ENCODE measurements around the gene RUNX3. TPM values are rescaled to one million over a fixed set of nuclear protein-coding genes. Genes with fewer than 3 reads are reported as not detected.

Gene RUNX3
- total and polyA plus RNA-seq, 2 donors from 2014 or later = 0.47 to 7.9 TPM

DNA sequence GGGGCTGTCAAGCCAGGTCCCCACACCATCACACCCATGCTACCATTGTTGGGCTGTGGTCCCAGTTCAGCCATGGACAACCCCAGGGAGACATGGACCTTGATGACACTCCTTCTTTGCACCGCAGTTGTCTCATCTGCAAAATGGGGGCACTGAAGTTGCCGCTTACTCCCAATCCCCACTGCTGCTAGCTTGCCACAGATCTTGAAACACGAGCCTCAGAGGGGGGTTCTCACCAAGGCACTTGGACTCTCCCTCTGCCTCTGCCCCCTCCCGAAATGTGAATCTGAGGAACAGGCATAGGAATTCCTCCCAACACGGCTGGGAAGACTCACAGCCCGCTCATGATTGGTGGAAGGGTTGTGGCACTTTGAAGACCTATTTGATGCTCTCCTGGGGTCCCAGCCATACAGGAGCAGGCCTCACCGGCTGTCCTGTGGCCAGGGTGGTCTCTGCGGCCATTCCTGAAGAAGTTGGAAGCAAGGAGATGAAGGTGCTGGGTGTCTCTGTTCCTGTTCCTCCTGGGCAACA is 31.1 kb downstream of the RUNX3 start:
- no peak for FAIRE-seq
- Histone ChIP-seq H3K27me3 (ENCODE audit: control insufficient read depth, insufficient read depth, low read length) (no peaks in the 10 kb centered on the region), H3K36me3 (ENCODE audit: control insufficient read depth in 2 of 3, insufficient read depth in 3 of 3, low read length in 3 of 3) (no peaks in the 10 kb centered on the region), H3K27ac (ENCODE audit: low read depth in 2 of 2, low read length in 2 of 2) (no peak overlapping the region), H3K9me3 (ENCODE audit: control insufficient read depth in 2 of 3, insufficient read depth in 1 of 3, low read length in 3 of 3) (no peaks in the 10 kb centered on the region), H3K9ac (ENCODE audit: low read length in 3 of 3) (no peak overlapping the region), H3K4me1 (ENCODE audit: control insufficient read depth in 2 of 3, insufficient read depth in 2 of 3, low read depth in 1 of 3, low read length in 3 of 3) (no peaks in the 10 kb centered on the region), H3K4me3 (ENCODE audit: low read length in 3 of 3) (no peak overlapping the region)
- intact Hi-C loops (cut with DNase I) = no loop called here
- DNase-seq = peak in 3 of 5 donors; percentile 3 to 55 (median 23)
- TF ChIP-seq, protein P1, sequence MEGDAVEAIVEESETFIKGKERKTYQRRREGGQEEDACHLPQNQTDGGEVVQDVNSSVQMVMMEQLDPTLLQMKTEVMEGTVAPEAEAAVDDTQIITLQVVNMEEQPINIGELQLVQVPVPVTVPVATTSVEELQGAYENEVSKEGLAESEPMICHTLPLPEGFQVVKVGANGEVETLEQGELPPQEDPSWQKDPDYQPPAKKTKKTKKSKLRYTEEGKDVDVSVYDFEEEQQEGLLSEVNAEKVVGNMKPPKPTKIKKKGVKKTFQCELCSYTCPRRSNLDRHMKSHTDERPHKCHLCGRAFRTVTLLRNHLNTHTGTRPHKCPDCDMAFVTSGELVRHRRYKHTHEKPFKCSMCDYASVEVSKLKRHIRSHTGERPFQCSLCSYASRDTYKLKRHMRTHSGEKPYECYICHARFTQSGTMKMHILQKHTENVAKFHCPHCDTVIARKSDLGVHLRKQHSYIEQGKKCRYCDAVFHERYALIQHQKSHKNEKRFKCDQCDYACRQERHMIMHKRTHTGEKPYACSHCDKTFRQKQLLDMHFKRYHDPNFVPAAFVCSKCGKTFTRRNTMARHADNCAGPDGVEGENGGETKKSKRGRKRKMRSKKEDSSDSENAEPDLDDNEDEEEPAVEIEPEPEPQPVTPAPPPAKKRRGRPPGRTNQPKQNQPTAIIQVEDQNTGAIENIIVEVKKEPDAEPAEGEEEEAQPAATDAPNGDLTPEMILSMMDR (IDR thresholded peaks at IDR 0.05; ENCODE audit: borderline replicate concordance, extremely low read depth, insufficient read depth) = no peak

DNA sequence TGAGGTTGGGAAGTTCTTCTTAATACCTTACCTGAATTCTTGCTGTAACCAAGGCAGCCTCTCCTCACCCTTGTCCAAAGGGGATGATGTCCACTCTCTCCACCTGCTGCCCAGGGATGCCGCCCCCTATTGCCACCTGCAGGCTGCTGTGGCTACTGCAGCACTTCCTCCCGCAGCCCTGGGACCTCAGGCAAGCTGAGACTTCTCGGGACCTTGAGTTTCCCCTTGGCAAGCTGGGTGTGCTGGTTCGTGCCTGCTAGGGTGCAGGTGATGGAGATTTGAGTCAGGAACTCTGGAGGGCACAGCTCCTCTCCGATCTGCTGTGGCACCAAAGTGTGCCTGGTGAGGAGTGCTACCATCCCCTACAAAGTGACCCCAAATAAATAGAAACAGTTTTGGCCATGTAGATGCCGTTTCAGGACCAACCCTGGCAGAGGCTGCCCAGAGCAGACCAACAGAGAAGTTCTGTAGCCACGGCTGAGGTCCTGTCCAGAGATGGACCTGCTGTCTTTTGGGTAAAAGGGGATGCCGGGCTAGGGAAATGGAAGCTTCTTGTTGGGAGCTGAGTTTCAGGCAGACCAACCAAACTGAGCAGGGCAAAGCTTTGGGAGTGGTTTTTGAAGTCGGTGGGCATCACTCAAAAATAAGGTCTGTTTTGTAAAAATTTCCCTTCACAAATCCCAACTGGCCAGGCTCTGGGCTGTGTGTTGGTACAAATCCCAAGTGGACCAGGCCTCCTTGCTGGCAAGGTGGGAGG is 31.7 kb downstream of the RUNX3 start:
- no peaks in the 10 kb centered on the region for H3K36me3 ChIP-seq (ENCODE audit: control insufficient read depth in 2 of 3, insufficient read depth in 3 of 3, low read length in 3 of 3)
- FAIRE-seq (no peak), DNase-seq (peak; percentile 56 to 78 (median 65))
- H3K9ac ChIP-seq (ENCODE audit: low read length in 3 of 3) = no peak overlapping the region
- TF ChIP-seq, protein P1 (IDR thresholded peaks at IDR 0.05; ENCODE audit: borderline replicate concordance, extremely low read depth, insufficient read depth) = peak; percentile 77
- no peak overlapping the region for H3K4me3 ChIP-seq (ENCODE audit: low read length in 3 of 3)
- H3K9me3 ChIP-seq (ENCODE audit: control insufficient read depth in 2 of 3, insufficient read depth in 1 of 3, low read length in 3 of 3) = no peaks in the 10 kb centered on the region
- H3K4me1 ChIP-seq (ENCODE audit: control insufficient read depth in 2 of 3, insufficient read depth in 2 of 3, low read depth in 1 of 3, low read length in 3 of 3) = no peaks in the 10 kb centered on the region
- H3K27ac ChIP-seq (ENCODE audit: low read depth in 2 of 2, low read length in 2 of 2) = no peak overlapping the region
- H3K27me3 ChIP-seq (ENCODE audit: control insufficient read depth, insufficient read depth, low read length) = no peaks in the 10 kb centered on the region
- intact Hi-C loops (cut with DNase I) = no loop called here

- no peak for FAIRE-seq
- peak in 2 of 5 donors; percentile 43 to 56 for DNase-seq
- no peaks in the 10 kb centered on the region for H3K27me3 ChIP-seq (ENCODE audit: control insufficient read depth, insufficient read depth, low read length)
- no peak overlapping the region for H3K9ac ChIP-seq (ENCODE audit: low read length in 3 of 3)
- TF ChIP-seq, protein P1 (IDR thresholded peaks at IDR 0.05; ENCODE audit: borderline replicate concordance, extremely low read depth, insufficient read depth) = no peak
- no peaks in the 10 kb centered on the region for H3K4me1 ChIP-seq (ENCODE audit: control insufficient read depth in 2 of 3, insufficient read depth in 2 of 3, low read depth in 1 of 3, low read length in 3 of 3)
- no peak overlapping the region for H3K4me3 ChIP-seq (ENCODE audit: low read length in 3 of 3)
- no peak overlapping the region for H3K27ac ChIP-seq (ENCODE audit: low read depth in 2 of 2, low read length in 2 of 2)
- intact Hi-C loops (cut with DNase I) = no loop called here
- no peaks in the 10 kb centered on the region for H3K9me3 ChIP-seq (ENCODE audit: control insufficient read depth in 2 of 3, insufficient read depth in 1 of 3, low read length in 3 of 3)
- H3K36me3 ChIP-seq (ENCODE audit: control insufficient read depth in 2 of 3, insufficient read depth in 3 of 3, low read length in 3 of 3) = no peaks in the 10 kb centered on the region
These were observed 32.6 kb downstream of the RUNX3 start for GRCh38 chr1:24897263-24898151.
